ENCODE measurements around the gene FAM98C.

FAM98C gene

DNA sequence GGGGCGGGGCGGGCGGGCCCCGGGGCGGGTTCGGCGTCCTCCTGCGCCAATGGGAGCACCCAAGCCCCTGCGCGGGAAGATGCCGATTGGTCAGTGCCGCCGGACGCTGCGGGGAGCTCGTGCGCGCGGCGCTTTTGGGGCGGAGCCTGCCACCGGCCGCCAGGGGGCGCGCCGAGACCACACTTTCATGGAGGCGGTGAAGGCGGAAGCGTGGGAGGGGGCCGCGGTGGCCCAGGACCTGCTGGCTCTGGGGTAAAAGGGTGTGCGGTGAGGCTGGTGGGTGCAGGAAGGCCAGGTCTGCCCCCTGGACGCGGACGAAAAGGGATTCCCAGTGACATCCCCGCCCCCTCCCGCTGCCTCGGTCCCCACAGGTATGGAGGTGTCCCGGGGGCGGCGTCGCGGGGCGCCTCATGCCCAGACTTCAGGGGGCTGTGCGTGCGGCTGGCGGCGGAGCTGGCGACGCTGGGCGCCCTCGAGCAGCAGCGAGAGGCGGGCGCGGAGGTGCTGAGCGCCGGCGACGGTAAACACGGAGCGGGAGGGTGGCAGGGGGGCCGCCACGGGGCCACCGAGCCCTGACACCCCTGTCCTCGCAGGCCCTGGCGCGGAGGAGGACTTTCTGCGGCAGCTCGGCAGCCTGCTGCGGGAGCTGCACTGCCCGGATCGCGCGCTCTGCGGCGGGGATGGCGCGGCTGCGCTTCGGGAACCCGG is at the start of gene FAM98C:
Gene FAM98C (plus strand): TSS at position 127 of the 708 bp plus-strand sequence. CDS start 61 bp downstream, at position 188.
- TF ChIP-seq, protein P1, sequence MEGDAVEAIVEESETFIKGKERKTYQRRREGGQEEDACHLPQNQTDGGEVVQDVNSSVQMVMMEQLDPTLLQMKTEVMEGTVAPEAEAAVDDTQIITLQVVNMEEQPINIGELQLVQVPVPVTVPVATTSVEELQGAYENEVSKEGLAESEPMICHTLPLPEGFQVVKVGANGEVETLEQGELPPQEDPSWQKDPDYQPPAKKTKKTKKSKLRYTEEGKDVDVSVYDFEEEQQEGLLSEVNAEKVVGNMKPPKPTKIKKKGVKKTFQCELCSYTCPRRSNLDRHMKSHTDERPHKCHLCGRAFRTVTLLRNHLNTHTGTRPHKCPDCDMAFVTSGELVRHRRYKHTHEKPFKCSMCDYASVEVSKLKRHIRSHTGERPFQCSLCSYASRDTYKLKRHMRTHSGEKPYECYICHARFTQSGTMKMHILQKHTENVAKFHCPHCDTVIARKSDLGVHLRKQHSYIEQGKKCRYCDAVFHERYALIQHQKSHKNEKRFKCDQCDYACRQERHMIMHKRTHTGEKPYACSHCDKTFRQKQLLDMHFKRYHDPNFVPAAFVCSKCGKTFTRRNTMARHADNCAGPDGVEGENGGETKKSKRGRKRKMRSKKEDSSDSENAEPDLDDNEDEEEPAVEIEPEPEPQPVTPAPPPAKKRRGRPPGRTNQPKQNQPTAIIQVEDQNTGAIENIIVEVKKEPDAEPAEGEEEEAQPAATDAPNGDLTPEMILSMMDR (IDR thresholded peaks at IDR 0.05): peak; percentile 93

DNA sequence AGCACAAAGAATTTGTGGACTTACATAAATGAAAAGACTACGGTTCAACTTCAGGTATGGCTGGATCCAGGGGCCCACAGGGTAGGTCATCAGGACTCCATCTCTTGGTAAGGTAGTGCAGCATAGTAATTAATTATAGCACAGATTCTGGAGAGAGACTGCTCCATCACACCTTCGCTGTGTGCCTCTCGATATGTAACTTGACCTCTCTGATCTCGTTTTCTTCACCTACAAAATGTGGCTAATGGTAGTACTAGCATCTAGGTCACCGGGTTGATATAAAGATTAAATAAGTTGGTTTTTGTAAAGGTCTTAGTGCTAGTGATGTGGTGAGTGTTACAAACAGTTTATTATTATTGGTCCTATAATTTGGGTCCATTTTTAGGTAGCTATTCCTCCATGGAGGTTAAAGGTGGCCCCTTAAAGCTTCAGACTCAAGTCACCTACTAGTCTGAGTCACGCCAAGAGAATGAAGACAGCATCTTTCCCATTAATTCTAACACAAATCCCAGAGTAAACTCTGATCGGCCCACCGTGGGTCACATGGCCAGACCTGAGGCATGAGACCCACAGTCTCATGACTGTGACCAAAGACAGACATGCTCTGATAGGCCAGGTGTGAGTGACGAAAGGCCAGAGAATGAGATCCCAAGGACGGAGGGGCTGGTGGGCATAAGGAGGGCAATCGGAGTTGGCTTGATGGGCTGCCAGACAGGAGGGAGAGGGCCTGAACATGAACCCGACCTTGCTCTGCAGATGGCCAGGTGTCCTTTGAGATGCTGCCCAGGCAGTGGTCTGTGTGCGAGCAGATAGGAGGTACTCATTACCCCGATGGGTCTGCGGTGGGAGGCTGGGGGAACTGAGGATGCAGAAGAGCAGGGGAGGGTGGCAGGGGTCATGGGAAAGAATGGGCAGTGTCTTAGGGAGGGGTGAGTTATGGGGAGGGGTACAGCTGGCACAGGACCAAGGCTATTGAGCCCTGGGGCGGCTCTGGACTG is 46.9 kb upstream of the FAM98C start:
- TF ChIP-seq, protein P1 (IDR thresholded peaks at IDR 0.05): no peak

DNA sequence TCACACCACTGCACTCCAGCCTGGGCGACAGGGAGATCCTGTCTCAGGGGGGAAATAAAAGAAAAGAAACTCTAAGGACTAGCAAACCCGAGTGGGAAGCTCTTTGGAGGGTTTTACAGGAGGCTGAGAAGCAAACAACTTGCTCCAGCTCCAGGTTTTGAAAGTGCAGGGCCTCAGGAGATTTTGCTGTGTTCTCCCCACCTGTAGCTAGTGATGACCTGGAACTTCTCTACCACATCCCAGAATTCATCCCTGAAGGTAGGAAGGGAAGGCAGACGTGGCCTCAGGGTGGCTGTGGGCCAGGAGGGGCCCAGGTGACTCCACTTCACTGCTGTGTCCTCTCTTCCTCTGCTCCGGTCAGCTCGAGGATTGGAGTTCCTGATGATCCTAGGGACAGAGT is 44.8 kb upstream of the FAM98C start:
- TF ChIP-seq, protein P1 (IDR thresholded peaks at IDR 0.05): no peak

DNA sequence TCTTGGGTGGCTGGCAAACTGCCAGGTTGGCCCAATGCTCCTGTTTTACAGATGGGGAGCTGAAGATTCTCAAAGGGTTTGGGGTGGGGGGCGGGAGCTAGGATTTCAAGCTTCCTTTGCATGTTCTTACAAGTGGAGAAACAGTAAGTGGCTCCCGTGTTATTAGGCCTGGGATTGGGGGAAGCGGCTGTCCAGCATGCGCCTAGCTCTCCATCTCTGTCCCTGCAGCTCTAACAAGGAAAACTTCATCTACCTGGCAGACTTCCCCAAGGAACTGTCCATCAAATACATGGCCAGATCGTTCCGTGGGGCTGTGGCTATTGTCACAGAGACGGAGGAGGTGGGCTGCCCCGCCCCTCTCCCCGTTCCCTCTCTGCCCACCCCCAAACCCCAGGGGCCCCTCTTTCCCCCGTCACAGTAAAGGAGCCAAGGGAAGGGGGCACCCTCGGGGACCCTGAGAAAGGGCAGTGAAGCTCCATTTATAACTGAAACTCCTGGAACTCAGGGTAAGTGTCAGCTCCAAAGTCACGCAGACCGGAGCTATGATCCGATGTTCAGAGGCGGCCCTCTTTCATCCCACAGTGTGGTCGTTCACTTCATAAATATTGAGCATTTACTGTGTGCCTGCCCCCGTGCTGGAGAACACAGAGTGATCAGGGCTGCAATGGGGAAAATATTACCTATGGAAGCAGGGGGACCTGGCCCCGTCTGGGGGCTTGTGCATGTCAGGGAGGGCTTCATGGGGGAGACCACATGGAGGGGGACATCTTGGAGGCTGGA is 43.5 kb upstream of the FAM98C start:
- TF ChIP-seq, protein P1 (IDR thresholded peaks at IDR 0.05): no peak

DNA sequence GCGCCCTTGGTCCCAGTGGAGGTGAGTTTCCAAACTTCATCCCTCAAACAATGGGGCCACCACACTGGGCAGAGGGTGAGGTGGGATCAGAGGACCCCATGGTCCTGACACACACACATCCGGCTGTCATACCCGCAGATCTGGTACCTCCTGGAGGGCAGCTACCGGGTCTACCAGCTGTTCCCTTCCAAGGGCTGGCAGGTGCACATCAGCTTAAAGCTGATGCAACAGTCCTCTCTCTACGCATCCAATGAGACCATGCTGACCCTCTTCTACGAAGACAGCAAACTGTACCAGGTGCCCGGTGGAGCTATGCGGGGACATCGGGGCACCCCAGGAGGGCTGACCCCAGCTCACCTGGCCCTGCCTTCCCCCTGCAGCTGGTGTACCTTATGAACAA is 42.5 kb upstream of the FAM98C start:
- TF ChIP-seq, protein P1 (IDR thresholded peaks at IDR 0.05): no peak

DNA sequence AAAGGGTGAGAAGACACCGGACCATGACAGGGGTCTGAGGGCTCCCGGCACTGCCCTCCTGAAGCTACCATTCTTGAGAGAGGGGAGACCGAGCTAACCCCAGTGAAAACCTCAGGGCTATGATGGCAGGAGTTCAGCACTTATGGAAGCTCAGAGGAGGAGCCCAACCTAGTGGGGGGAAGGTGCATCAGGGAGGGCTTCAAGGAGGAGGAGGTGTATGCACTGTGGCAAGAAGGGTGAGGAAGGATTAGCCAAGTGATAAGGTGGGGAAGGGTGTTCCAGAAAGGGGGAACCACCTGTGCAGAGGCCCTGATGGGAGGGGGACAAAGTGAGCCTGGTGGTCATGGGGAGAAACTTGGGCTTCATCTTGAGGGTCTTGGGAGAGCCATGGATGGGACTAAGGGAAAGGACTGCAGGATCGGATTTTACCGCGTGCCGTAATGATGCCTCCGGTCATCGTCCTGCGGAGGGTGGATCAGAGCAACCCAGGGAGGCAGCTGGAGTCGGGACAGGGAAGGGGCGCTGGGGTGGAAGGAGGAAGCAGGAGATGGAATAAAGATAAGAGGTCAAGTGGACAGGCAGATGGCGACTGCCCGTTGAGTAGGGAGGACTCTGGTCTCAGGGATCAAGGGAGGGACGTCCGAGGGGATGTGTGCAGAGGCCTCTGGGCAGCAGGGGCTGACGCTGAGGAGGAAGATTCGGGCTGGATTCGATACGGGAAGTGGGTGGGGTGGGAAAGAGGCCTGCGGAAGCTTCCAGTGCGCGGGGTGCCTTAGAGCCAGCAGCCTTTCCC is 41.9 kb upstream of the FAM98C start:
- TF ChIP-seq, protein P1 (IDR thresholded peaks at IDR 0.05): no peak

Measured in LNCAP (cell line).